Stimulated activated memory B cell treated with anti-CD40 and anti-IgM and Interleukin-4, amounts not matched to agents 10 μg/mL and 1 μg/mL and 100 μg/mL, for 72 hours (primary cell): ENCODE data around the gene SMYD3.

Experiments
- ATAC-seq: fragments of 150-1000 bp; cut with Tn5 transposase; 2 replicates; pipeline ENCODE4 v1.10.0; 2021
- H3K27ac Mint-ChIP-seq: one replicate; pipeline ENCODE4 v1.8.0; 2022; ENCODE audit warnings: mild to moderate bottlenecking, mixed read lengths
- H3K27me3 Mint-ChIP-seq: one replicate; pipeline ENCODE4 v1.8.0; 2022; ENCODE audit warnings: mixed read lengths
- H3K36me3 Mint-ChIP-seq: one replicate; pipeline ENCODE4 v1.8.0; 2022; ENCODE audit warnings: mixed read lengths
- H3K4me1 Mint-ChIP-seq: one replicate; pipeline ENCODE4 v1.8.0; 2022; ENCODE audit warnings: mixed read lengths
- H3K4me3 Mint-ChIP-seq: one replicate; pipeline ENCODE4 v1.8.0; 2022; ENCODE audit warnings: mild to moderate bottlenecking, moderate library complexity, mixed read lengths
- H3K9me3 Mint-ChIP-seq: one replicate; pipeline ENCODE4 v1.8.0; 2022; ENCODE audit warnings: mixed read lengths

SMYD3 gene

DNA sequence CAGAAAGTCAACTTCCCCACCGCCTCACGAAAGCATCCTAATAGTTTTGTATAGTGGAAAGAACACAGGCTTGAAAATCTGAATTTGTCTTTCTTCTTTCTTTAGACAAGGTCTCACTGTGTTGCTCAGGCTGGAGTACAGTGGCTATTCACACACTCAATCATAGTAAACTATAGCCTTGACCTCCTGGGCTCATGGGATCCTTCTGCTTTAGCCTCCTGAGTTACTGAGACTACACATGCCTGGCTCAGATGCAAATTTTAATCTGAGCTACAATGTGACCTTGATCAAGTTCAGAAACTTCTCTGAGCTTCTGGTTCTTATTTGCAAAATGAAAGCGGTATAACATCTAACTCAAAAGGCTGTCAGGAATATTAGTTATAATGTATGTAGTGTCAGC lies 362.1 kb downstream of the SMYD3 start:
- ATAC-seq: no peak
- no peak overlapping the region for H3K4me3 Mint-ChIP-seq
- no peaks in the 10 kb centered on the region for H3K4me1 Mint-ChIP-seq
- no peaks in the 10 kb centered on the region for H3K27me3 Mint-ChIP-seq
- H3K27ac Mint-ChIP-seq: no peak overlapping the region
- peaks cover 3% of the 10 kb centered on the region for H3K9me3 Mint-ChIP-seq
- H3K36me3 Mint-ChIP-seq: peaks cover 33% of the 10 kb centered on the region

DNA sequence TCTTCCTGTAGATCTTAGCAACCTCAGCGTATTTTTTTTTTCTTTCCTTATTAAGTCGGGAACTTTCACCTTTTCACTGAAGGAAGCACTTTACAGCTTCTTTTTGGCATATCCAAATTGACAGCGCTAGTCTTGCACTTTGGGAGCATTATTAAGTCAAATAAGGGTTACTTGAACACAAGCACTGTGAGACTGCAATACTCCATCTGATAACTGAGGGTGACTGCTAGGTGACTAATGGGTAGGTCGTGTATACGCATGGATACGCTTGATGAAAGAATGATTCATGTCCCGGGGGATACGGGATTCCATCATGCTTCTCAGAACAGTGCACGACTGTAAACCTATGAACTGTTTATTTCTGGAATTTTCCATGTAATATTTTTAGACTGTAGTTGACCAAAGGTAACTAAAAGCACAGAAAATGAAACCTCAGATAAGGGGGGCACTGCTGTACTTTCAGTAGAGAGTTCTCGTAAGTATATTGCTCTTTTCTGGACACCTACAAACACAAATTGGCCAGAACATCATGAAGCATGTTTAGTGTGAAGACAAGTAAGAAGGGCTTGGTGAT lies 364.7 kb downstream of the SMYD3 start:
- Mint-ChIP-seq H3K4me1 (no peaks in the 10 kb centered on the region), H3K27ac (no peak overlapping the region), H3K36me3 (peaks cover 22% of the 10 kb centered on the region), H3K4me3 (no peak overlapping the region), H3K9me3 (no peaks in the 10 kb centered on the region), H3K27me3 (no peaks in the 10 kb centered on the region)
- ATAC-seq: no peak

DNA sequence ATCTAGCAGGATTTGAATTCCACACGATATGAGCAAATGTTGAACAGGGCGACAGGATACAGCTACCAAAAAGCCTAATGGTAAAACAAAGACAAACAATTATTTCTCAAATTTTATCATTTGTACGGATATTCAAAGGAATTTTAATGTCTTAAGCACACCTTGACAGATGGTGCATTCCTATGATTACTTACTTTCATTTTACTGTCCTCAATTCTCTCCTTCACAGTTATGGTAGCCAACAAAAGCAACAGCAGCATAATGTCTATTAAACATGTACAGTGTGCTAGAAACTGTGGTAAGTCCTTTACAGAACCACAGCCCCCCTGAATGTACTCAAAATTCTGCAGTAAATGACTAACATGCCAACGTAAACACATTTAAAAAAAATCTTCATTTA lies 365.8 kb downstream of the SMYD3 start:
- Mint-ChIP-seq H3K9me3 (no peaks in the 10 kb centered on the region), H3K36me3 (peaks cover 17% of the 10 kb centered on the region), H3K27me3 (no peaks in the 10 kb centered on the region), H3K4me1 (no peaks in the 10 kb centered on the region), H3K27ac (no peak overlapping the region), H3K4me3 (no peak overlapping the region)
- no peak for ATAC-seq

DNA sequence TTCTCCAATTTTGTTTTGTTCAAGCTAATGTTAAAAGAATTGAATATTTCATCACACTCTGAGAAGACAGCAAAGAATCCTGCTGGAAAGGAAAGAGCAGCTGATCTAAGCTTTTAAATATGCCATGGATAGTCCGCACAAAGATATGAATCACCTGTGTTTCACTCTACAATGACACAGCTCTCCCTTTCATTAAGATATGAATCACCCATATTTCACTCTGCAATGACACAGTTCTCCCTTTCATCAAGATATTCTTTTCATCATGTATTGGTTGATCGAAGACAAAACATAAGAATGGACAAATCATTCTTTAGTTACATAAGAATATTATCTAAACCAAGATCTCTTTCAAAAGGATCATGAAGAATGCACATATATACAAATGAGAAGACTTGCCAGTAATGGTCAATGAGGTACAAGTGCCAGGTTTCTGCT lies 367.3 kb downstream of the SMYD3 start:
- H3K4me3 Mint-ChIP-seq: no peak overlapping the region
- no peaks in the 10 kb centered on the region for H3K27me3 Mint-ChIP-seq
- peaks cover 11% of the 10 kb centered on the region for H3K36me3 Mint-ChIP-seq
- ATAC-seq: no peak
- no peaks in the 10 kb centered on the region for H3K9me3 Mint-ChIP-seq
- no peaks in the 10 kb centered on the region for H3K4me1 Mint-ChIP-seq
- H3K27ac Mint-ChIP-seq: no peak overlapping the region

DNA sequence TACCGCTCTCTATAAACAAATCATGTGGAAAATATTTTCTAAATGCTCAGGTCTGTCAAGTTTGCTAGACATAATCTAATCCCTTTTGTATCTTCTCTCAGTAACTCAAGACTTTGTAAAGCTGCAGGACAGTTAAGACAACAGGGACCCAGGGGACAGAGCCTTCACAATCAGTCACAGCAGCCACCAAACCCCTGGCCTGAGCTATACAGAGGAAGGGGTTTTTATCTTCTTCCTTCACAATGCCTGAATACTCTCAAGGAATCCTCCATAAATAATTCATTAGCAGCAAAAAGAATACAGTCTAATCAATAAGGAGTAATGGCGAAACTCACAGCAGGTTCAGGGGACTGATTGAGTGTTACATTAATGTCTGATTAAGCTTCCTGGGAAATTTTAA lies 368.3 kb downstream of the SMYD3 start:
- no peak for ATAC-seq
- H3K4me1 Mint-ChIP-seq: no peaks in the 10 kb centered on the region
- no peak overlapping the region for H3K27ac Mint-ChIP-seq
- no peaks in the 10 kb centered on the region for H3K27me3 Mint-ChIP-seq
- no peak overlapping the region for H3K4me3 Mint-ChIP-seq
- H3K9me3 Mint-ChIP-seq: no peaks in the 10 kb centered on the region
- H3K36me3 Mint-ChIP-seq: peaks cover 11% of the 10 kb centered on the region

DNA sequence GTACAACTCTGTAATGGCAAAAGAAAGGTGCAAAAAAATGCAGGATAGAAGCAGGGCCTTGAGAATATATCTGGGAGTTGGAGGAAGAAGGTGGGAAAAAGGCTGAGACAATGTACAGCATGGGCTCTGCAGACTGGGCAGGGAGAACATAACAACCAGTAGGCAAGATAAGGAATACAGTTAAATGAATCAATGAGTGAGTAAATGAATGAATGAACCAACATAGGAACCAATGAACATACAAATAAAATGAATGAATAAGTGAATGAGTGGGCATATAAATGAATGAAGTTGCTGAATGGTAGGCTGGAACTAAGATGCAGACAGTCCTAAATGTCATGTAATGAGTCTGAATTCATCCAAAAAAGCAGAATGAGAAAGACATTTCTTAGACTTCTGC lies 370.6 kb downstream of the SMYD3 start:
- H3K9me3 Mint-ChIP-seq: no peaks in the 10 kb centered on the region
- peaks cover 18% of the 10 kb centered on the region for H3K36me3 Mint-ChIP-seq
- no peak overlapping the region for H3K4me3 Mint-ChIP-seq
- H3K27ac Mint-ChIP-seq: no peak overlapping the region
- H3K27me3 Mint-ChIP-seq: no peaks in the 10 kb centered on the region
- no peak for ATAC-seq
- H3K4me1 Mint-ChIP-seq: no peaks in the 10 kb centered on the region

DNA sequence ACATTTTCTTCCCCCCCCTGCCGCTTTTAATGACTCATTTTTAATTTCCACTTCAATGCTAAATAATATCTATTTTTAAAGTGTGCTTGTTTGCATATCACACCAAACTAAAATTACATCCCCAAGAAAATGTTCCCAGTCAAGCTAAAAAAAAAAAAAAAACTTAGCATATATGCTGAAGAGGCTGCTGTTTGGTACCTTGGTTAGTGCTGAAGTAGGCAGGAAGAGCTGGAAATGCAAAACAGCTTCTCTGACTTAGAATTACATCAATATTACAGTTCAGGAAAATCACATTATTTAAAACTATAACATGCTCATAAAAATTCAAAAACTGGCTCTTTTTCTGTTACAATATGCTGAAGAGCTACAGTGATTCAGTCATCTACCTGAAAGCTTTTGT lies 372.3 kb downstream of the SMYD3 start:
- Mint-ChIP-seq H3K4me1 (no peaks in the 10 kb centered on the region), H3K27me3 (no peaks in the 10 kb centered on the region), H3K27ac (no peak overlapping the region), H3K4me3 (no peak overlapping the region), H3K36me3 (peaks cover 20% of the 10 kb centered on the region), H3K9me3 (no peaks in the 10 kb centered on the region)
- ATAC-seq: no peak

DNA sequence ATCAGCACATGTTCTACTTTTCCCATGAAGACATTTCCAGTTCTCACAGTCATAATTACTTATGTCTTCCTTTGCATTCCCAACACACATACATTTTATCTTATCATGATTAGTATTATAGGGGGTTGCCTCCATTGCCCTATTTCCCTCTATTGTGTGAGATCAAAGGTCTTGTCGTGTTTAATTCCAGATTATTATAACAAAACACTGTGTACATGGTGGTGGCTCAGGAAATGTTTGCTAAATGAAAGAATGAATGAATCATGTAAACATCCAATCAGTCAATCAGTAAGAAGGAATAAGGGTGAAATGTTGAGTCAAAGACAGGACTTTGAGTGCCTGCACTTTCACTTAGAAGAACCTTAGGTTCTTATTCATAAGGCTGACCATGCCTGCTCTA lies 376.0 kb downstream of the SMYD3 start:
- no peaks in the 10 kb centered on the region for H3K27me3 Mint-ChIP-seq
- no peak overlapping the region for H3K27ac Mint-ChIP-seq
- no peaks in the 10 kb centered on the region for H3K4me1 Mint-ChIP-seq
- no peaks in the 10 kb centered on the region for H3K9me3 Mint-ChIP-seq
- H3K4me3 Mint-ChIP-seq: no peak overlapping the region
- no peak for ATAC-seq
- H3K36me3 Mint-ChIP-seq: peaks cover 21% of the 10 kb centered on the region

DNA sequence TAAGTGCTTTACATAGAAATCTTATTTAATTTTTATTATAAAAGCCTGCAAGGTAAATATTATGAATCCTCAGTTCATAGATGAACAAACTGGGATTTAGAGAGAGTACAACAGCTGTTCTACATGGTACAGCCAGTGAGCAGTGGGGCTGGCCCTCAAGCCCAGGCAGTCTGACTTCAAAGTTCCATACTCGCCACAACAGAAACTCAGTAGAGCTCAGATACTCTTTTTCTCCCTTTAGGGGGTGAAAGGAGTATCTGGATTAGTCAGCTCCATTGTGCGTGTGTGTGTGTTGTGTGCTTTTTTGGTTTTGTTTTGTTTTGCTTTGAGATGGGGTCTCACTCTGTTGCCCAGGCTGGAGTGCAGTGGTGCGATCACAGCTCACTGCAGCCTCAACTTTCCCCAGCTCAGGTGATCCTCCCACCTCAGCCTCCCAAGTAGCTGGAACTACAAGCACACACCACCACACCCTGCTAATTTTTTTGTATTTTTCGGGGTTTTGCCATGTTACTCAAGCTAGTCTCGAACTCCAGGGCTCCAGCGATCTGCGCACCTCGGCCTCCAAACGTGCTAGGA lies 378.5 kb downstream of the SMYD3 start:
- Mint-ChIP-seq H3K27me3 (no peaks in the 10 kb centered on the region), H3K36me3 (peaks cover 30% of the 10 kb centered on the region), H3K4me1 (no peaks in the 10 kb centered on the region), H3K27ac (no peak overlapping the region), H3K9me3 (no peaks in the 10 kb centered on the region), H3K4me3 (no peak overlapping the region)
- ATAC-seq: no peak

DNA sequence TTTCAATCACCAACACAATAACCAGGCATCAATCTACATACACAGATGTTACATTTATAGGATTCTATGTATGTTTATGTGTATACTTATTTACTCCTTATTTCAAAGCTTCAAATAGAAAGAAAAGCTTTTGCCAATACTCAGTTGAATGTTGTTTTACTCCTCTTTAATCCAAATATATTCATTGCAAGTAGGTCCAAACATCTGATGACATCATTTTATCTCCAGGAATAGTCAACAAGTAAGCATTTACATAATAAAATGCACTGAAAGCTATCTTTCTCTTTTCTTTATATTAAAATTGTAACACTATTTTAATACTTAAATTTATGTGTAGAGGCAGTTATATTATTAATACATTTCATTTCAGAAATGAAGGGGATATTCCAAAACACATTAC lies 380.5 kb downstream of the SMYD3 start:
- ATAC-seq: no peak
- Mint-ChIP-seq H3K4me1 (no peaks in the 10 kb centered on the region), H3K4me3 (no peak overlapping the region), H3K36me3 (peaks cover 24% of the 10 kb centered on the region), H3K27me3 (no peaks in the 10 kb centered on the region), H3K27ac (no peak overlapping the region), H3K9me3 (no peaks in the 10 kb centered on the region)

DNA sequence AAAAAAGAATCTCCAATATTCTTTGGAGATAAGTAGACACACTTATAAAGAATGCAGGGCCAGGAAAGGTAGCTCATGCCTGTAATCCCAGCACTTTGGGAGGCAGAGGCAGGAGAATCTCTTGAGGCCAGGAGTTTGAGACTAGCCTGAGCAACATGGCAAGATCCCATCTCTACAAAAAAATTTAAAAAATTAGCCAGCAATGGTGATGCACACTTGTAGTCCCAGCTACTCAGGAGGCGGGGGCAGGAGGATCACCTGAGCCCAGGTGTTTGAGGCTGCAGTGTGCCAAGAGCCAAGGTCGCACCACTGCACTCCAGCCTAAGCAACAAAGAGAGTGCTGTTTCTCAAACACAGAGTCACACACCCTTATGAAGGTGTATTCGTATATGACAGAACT lies 385.0 kb downstream of the SMYD3 start:
- Mint-ChIP-seq H3K4me3 (no peak overlapping the region), H3K9me3 (no peaks in the 10 kb centered on the region), H3K27me3 (no peaks in the 10 kb centered on the region), H3K36me3 (peaks cover 21% of the 10 kb centered on the region), H3K4me1 (peaks cover 7% of the 10 kb centered on the region), H3K27ac (no peak overlapping the region)
- no peak for ATAC-seq

DNA sequence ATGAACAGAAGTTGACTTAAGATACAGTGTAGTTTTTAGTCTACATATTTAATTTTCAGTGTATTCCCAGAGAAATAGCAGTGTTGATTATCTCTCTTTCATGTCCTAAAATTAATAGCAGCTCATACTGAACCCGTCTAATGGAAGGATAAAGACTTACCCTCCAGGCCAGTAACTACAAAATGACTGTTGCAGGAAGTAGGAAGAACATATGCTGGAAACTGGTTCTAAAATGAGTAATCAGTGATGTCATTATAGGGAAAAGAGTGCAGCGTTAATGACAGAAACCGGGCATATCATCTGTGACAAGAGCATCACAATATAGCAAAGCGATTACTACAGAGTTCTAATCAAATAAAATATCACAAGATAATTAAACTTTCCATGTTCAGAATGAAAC lies 385.5 kb downstream of the SMYD3 start:
- H3K27ac Mint-ChIP-seq: no peak overlapping the region
- no peaks in the 10 kb centered on the region for H3K9me3 Mint-ChIP-seq

DNA sequence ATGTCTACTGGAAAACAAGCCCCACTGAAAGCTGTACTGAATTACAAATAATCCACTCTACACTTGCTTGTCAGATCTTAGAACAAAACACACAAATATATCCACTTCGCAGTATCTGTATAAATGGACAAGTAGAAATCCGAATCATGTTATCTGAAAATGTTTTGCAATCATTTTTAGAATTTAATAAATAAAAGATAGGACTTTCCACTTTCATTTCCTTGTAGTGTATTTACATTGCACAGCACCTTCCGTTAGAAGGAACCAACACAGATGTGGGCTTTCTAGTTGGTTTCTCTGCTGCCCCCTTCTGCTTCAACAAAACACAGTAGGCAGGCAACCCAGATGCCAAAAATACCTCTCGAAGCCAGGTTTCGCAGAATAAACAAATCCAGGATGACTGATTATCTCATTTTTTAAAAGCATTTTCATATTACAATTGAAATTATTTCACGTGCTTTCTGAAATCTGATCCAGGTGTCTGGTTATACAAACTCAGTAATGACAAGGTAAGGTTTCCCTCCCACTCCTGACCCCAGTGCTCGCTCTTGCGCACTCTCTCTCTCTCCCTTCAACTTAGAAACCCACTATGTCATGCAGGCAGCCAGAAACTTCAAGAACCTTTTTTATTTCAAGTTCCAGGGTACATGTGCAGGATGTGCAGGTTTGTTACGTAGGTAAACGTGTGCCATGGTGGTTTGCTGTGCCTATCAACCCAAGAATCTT lies 389.9 kb downstream of the SMYD3 start:
- H3K4me1 Mint-ChIP-seq: peaks cover 7% of the 10 kb centered on the region
- peak overlapping the region; percentile 52 for H3K4me3 Mint-ChIP-seq
- ATAC-seq: peak; percentile 85
- no peaks in the 10 kb centered on the region for H3K27me3 Mint-ChIP-seq
- H3K27ac Mint-ChIP-seq: peak overlapping the region; percentile 31
- no peaks in the 10 kb centered on the region for H3K9me3 Mint-ChIP-seq
- H3K36me3 Mint-ChIP-seq: peaks cover 29% of the 10 kb centered on the region

More for the DNA sequence above, 385.5 kb downstream of the SMYD3 start:
- Mint-ChIP-seq H3K27me3 (no peaks in the 10 kb centered on the region), H3K36me3 (peaks cover 21% of the 10 kb centered on the region), H3K4me1 (peaks cover 7% of the 10 kb centered on the region), H3K4me3 (no peak overlapping the region)
- ATAC-seq: no peak

DNA sequence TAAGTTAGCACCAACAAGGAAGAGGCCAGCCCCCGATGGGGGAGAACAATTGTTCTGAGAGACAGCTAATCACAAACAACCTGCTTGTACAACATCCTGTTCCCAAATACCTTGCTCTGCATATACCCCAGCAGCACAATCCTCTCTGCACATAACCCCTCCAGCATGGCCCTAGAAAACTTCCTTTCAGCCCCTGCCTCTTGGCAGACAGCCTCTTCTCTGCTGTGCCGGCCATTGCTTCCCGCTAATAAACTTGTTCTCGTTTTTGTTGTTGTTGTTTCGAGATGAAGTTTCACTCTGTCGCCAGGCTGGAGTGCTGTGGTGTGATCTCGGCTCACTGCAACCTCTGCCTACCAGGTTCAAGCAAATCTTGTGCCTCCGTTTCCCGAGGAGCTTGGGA lies 392.7 kb downstream of the SMYD3 start:
- Mint-ChIP-seq H3K9me3 (peaks cover 5% of the 10 kb centered on the region), H3K27ac (no peak overlapping the region), H3K36me3 (peaks cover 43% of the 10 kb centered on the region), H3K4me1 (peaks cover 7% of the 10 kb centered on the region), H3K4me3 (no peak overlapping the region), H3K27me3 (no peaks in the 10 kb centered on the region)
- no peak for ATAC-seq

DNA sequence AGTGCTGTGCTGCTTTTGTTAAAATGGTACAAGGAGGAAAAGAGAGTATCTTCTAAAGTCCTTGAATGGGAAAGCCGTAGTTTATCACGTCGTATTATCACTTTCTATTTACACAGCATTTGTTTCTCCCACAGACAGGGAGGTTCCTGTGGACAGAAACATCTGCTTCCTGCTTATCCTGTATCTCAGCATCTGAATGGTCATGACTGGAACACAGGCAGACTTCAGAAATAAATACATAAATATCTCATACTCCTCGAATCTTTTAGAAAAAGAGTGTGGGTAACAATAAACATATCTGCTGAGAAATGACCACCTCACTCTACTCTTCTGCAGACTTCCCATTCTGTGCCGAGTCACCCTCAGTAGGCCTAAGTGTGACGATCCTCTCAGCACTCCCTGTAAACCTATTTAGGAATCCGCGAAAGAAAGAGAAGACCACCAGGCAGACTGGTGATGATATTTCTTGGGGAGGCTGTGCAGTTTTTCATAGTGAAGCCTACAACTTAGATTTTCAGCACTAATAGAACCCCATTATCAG lies 393.5 kb downstream of the SMYD3 start:
- no peaks in the 10 kb centered on the region for H3K27me3 Mint-ChIP-seq

DNA sequence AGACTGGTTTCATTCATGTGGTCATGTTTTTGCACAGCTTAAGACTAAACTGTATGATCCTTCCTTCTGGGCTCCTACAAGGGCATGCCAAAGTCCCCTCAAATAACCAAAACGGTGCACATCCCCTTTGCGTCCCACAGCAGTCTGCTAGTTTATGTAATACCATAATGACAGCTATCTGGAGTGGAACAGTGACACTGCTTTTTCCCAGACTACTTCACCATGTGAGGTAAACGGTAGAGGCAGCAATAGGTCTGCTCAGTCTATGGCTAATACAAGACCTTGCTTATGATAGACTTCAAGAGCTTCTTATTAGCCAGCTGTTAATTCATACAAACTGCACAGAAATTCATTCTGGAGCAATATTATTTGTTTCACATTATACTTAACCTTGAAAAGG lies 395.5 kb downstream of the SMYD3 start:
- Mint-ChIP-seq H3K27me3 (no peaks in the 10 kb centered on the region), H3K4me3 (no peak overlapping the region), H3K4me1 (no peaks in the 10 kb centered on the region), H3K9me3 (peaks cover 5% of the 10 kb centered on the region), H3K36me3 (peaks cover 49% of the 10 kb centered on the region), H3K27ac (no peak overlapping the region)
- ATAC-seq: no peak

More for the DNA sequence above, 393.5 kb downstream of the SMYD3 start:
- H3K4me3 Mint-ChIP-seq: no peak overlapping the region
- peaks cover 5% of the 10 kb centered on the region for H3K9me3 Mint-ChIP-seq
- H3K36me3 Mint-ChIP-seq: peaks cover 47% of the 10 kb centered on the region
- ATAC-seq: no peak
- no peak overlapping the region for H3K27ac Mint-ChIP-seq
- peaks cover 7% of the 10 kb centered on the region for H3K4me1 Mint-ChIP-seq
